Measurements from ENCODE around the gene MYCBP. TPM values are rescaled to one million over a fixed set of nuclear protein-coding genes. Genes with fewer than 3 reads are reported as not detected.

Gene MYCBP
- total RNA-seq, 2 experiments from 2014 or later, result 54.6 to 58.0 TPM

DNA sequence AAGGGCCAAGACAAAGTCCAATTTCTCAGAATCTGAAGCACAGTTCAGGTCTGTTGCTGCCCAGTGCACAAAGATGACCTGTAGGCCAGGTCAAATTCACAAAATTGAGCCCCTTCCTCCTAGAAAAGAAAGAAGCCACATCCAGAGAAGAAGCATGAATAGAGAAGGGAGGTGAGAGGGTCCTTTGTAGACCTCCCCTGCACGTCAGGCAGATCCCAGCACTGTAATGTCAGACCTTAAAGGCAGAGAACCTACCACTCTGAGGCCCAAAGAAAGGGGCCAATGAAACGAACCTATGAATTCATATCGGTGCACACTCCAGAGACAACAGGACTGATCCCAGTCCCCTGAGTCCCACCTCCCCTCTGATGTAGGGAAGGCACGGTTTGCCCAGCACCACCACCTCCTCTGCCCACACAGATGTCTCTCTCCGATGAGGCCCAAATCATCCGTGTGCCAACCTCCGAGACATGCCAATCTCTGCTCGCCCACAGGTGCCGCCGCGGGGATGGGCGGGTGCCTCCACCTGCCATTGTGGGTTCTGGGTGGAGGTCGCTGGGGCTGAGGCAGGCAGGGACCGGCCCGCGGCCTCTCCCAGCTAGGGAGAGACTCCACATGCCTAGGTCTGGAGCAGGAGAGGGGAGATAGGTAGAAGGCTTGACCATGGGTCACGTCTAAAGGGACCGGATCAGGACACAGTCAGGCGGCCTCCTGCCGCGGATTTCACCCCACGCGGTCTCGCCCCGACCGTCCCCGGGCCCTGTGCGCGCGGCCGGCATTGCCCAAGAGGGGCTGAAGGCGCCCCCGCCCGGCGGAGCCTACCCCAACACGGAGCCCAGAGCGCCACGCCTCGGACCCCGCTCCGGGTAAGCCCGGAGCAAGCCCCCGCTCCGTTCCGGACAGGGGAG lies 55.6 kb downstream of the MYCBP start:
- Mint-ChIP-seq H3K36me3 (ENCODE audit: low read depth) (no peaks in the 10 kb centered on the region), H3K27ac (no peak overlapping the region), H3K4me1 (ENCODE audit: low read depth) (peaks cover 9% of the 10 kb centered on the region), H3K4me3 (no peak overlapping the region), H3K9me3 (no peaks in the 10 kb centered on the region), H3K27me3 (ENCODE audit: low read depth) (peaks cover 54% of the 10 kb centered on the region)
- no peak for DNase-seq
- CTCF ChIA-PET, result interaction anchor here (2.3 kb wide), 1 partner anchor 15 kb away, joined by 11 read pairs; no protein-coding TSS in a partner anchor
- intact Hi-C loops (cut with micrococcal nuclease), result loop anchor here (5.0 kb wide), 1 partner anchor 790 kb away; no protein-coding TSS in a partner anchor

- Mint-ChIP-seq H3K4me1 (ENCODE audit: low read depth) (peaks cover 9% of the 10 kb centered on the region), H3K27me3 (ENCODE audit: low read depth) (peaks cover 62% of the 10 kb centered on the region), H3K9me3 (no peaks in the 10 kb centered on the region), H3K36me3 (ENCODE audit: low read depth) (no peaks in the 10 kb centered on the region), H3K27ac (no peak overlapping the region), H3K4me3 (no peak overlapping the region)
- CTCF ChIA-PET, result no interaction called here
- peak; percentile 12 for DNase-seq
- intact Hi-C loops (cut with micrococcal nuclease), result loop anchor here (5.0 kb wide), 1 partner anchor 789 kb away; no protein-coding TSS in a partner anchor
Observed at GRCh38 chr1:38815903-38816627, 57.1 kb downstream of the MYCBP start.

- peaks cover 63% of the 10 kb centered on the region for H3K27me3 Mint-ChIP-seq (ENCODE audit: low read depth)
- intact Hi-C loops (cut with micrococcal nuclease), result loop anchor here (5.0 kb wide), 1 partner anchor 788 kb away; no protein-coding TSS in a partner anchor
- CTCF ChIA-PET, result interaction anchor here (0.7 kb wide), 1 partner anchor 452 kb away, joined by 3 read pairs; no protein-coding TSS in a partner anchor
Observed at GRCh38 chr1:38814984-38815464, 58.1 kb downstream of the MYCBP start.

DNA sequence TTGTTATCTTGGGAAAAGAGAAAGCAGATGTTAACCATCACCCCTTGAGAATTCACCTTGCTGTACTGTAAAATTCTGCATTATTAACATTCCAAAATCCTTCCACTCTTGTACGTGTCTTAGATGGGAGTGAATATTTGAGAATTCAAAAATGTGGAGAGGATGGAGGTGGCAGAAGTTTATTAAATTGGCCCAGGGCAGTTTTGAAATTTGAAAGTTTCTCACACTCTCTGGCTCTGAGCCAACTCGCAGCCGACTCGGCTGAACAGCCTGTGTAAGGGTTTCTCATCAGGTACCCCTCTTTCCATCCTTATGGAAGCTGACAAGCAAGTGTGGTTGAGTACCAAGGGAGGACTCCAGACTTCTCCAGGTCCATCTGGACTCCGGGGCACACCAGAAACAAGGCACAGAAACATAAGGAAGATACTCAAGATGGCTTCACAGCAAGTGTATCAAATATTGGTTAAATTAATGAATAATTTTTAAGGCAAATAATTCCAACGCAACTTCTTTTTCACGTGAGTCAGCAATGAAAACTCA lies 58.6 kb downstream of the MYCBP start:
- no peak for DNase-seq
- no peak overlapping the region for H3K27ac Mint-ChIP-seq
- no peaks in the 10 kb centered on the region for H3K36me3 Mint-ChIP-seq (ENCODE audit: low read depth)
- peaks cover 61% of the 10 kb centered on the region for H3K27me3 Mint-ChIP-seq (ENCODE audit: low read depth)
- intact Hi-C loops (cut with micrococcal nuclease), result no loop called here
- no peak overlapping the region for H3K4me3 Mint-ChIP-seq
- H3K4me1 Mint-ChIP-seq (ENCODE audit: low read depth), result peaks cover 9% of the 10 kb centered on the region
- CTCF ChIA-PET, result interaction anchor here (0.7 kb wide), 1 partner anchor 453 kb away, joined by 3 read pairs; no protein-coding TSS in a partner anchor
- no peaks in the 10 kb centered on the region for H3K9me3 Mint-ChIP-seq

More at GRCh38 chr1:38814984-38815464, 58.1 kb downstream of the MYCBP start:
- Mint-ChIP-seq H3K4me3 (no peak overlapping the region), H3K27ac (no peak overlapping the region), H3K4me1 (ENCODE audit: low read depth) (peaks cover 9% of the 10 kb centered on the region), H3K9me3 (no peaks in the 10 kb centered on the region), H3K36me3 (ENCODE audit: low read depth) (no peaks in the 10 kb centered on the region)
- no peak for DNase-seq

GRCh38 chr1:38812981-38813380 lies 60.2 kb downstream of the MYCBP start:
- DNase-seq, result no peak
- CTCF ChIA-PET, result interaction anchor here (0.6 to 1.6 kb wide), 2 partner anchors 20 to 22 kb away, joined by 3 read pairs; no protein-coding TSS in a partner anchor
- intact Hi-C loops (cut with micrococcal nuclease), result no loop called here
- Mint-ChIP-seq H3K4me1 (ENCODE audit: low read depth) (peaks cover 9% of the 10 kb centered on the region), H3K27me3 (ENCODE audit: low read depth) (peaks cover 61% of the 10 kb centered on the region), H3K27ac (no peak overlapping the region), H3K4me3 (no peak overlapping the region), H3K9me3 (no peaks in the 10 kb centered on the region), H3K36me3 (ENCODE audit: low read depth) (no peaks in the 10 kb centered on the region)

Other genes starting within 250 kb of the MYCBP start
- 10 to 100 TPM; 22.3 to 23.3 TPM for gene RRAGC, start 13.6 kb downstream of the MYCBP start, total RNA-seq
- gene GJA9, start 8.2 kb upstream of the MYCBP start, total RNA-seq, result not detected
- not detected for gene RHBDL2, start 68.5 kb upstream of the MYCBP start, total RNA-seq
- 10 to 100 TPM; 58.1 to 58.5 TPM for gene AKIRIN1, start 117.9 kb upstream of the MYCBP start, total RNA-seq
- 100 to 1,000 TPM; 226 TPM for gene NDUFS5, start 153.0 kb upstream of the MYCBP start, total RNA-seq

Data from activated naive CD4-positive, alpha-beta T cell treated with anti-CD3 and anti-CD28 coated beads for 36 hours (primary cell).